HL-60/S4 treated with phorbol 12-myristate 13-acetate at 8.2 ng/mL for 4 days and 3 days (cell line): ENCODE measurements around the gene ARHGAP22.

ENCODE experiments used
- in situ Hi-C: fragments of 300-500 bp; cut with MboI; formaldehyde crosslinking; loops from 2 replicates; pipeline ENCODE4 v1.15.0; 2022; ENCODE audit warnings: low sequenced_read_pairs

Gene ARHGAP22

DNA sequence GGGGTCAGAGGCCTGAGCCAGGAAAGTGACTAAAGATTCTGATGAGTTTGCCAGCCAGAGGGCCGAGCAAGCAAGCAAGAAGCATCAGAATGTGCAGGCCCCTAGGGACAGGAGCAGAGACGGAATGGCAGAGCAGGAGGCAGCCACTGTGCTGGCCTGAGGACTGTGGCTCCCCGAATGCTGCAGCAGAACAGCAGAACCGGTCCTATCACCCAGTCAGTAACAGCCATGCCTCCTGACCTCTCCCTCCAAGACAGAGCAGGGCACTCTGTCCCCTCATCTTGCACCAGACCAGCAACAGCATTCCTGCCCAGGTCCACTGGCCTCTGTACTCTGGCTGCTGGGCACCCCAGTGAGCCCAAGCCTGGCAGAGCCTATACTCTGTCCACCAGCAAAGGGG lies 85.9 kb downstream of the ARHGAP22 start:
- in situ Hi-C loops, result loop anchor here (25.0 kb wide), 1 partner anchor 157 kb away; no protein-coding TSS in a partner anchor

DNA sequence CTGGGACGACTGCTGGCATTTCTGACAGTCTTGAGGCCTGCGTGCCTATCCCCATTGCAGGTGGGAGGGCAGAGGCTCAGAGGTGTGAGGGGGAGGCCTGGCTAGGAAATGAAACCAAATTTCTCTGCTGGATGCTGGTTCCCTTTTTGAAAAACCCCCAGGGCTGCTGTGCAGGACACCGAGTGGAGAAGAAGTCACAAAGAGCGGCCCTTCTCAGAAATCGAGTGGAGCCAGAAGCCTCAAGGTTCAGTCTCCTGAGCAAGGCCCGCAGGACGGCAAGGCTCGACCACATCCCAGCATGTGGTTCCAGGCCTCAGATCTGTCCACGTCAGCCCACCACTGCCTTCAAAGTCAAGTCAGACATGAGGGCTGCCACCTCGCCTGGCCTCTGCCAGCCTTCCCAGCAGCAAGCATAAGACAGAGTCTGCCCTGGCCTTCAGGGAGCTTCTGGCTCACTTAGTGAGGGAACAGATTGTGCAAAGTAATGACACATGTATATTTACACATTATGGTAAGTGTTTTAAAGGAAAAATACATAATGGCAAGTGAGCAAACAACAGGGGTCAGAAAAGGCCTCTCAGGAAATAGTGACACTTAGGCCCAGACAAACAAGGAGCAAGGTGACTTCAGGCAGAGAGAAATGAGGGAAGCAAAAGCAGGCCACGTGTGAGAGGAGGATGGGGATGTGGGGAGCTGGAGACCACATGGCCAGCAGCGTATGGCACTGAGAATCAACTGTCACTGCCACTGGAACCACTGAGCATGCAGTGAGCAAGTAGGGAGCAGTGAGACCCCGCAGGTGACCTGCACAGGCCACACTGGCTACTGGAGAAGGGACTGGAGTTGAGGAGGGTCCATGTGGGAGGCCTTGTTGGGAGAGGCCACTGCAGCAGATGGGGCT lies 86.7 kb downstream of the ARHGAP22 start:
- in situ Hi-C loops, result loop anchor here (25.0 kb wide), 1 partner anchor 156 kb away; no protein-coding TSS in a partner anchor

DNA sequence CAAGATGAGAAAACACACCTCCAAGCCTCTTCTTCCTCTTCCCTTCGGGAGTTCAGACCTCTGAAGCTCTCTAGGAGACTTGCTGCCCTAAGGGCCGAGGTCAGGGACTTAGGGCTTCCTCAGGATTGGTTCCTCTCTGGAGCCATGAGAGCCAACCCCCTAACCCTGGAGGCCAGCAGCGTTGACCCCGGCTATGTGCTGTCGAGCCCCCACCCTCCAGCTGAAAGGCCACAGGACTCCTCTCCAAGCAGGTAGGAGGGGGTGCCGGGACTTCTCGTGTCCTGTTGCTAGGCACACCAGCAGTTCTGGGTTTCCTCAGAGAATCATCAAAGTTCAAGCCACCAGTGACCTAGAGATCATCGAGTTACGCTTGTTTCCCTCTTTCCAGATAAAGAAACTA lies 87.4 kb downstream of the ARHGAP22 start:
- in situ Hi-C loops, result loop anchor here (25.0 kb wide), 1 partner anchor 155 kb away; no protein-coding TSS in a partner anchor

DNA sequence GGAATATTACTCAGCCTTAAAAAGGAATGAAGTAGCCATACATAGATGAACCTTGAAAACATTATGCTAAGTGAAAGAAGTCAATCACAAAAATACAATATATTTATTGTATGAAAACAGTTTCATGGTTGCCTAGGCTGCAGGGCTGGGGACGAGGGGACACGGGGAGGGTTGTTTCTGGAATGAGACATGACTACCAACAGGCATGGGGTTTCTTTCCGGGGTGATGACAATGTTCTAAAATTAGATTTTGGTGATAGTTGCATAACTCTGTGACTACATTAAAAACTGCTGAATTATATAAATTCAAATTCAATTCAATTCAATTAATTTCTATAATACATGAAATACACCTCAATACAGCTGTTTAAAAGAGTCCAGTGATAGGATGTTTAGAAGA lies 88.0 kb downstream of the ARHGAP22 start:
- in situ Hi-C loops, result loop anchor here (25.0 kb wide), 1 partner anchor 155 kb away; no protein-coding TSS in a partner anchor

DNA sequence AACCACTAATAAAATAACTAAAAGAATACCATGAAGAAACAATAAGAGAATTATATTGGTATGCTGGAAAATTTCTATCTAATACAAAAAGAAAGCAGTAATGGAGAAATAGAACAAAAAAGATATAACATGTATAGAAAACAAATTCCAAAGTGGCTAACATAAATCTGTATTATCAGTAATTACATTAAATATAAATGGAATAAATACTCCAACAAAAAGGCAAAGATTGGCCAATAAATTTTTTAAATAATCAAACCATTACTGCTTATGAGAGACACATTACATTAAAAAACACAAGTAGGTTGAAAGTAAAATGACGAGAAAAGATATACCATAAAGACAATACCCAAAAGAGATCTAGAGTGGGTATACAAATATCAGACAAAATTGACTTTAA lies 90.0 kb downstream of the ARHGAP22 start:
- in situ Hi-C loops, result loop anchor here (25.0 kb wide), 1 partner anchor 153 kb away; no protein-coding TSS in a partner anchor

DNA sequence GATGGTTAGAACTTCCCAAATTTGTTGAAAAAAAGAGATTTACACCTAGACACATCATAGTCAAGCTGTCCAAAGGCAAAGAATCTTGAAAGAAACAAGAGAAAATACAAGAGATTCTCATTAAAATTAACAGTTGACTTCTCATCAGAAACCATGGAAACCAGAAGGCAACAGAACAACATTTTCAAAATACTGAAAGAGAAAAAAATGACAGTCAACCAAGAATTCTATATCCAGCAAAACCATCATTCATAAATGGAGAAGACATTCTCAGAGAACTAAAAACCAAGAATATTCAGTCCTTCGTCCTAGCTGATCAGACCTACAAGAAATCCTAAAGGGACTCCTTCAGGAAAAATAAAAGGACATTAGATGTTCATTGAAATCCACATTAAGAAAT lies 90.6 kb downstream of the ARHGAP22 start:
- in situ Hi-C loops, result loop anchor here (25.0 kb wide), 1 partner anchor 152 kb away; no protein-coding TSS in a partner anchor

DNA sequence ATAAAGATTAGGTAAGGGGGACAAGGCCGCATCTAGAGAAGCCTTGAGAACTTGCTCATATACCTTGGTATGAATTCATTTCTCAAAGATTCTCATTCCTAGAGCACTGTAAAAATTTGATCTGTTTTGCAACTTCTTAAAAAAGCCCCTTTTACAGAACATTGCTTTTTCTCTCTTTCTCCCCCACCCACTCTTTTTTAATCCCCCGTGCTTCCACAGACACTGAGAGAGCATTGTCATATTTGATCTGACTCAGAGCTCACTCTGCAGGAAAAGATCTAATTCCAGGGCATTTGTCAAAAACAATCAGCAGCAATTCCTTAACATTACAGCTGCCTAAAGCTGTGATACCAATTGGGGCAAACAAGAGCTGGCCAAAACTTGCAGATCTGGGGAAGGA lies 92.0 kb downstream of the ARHGAP22 start:
- in situ Hi-C loops, result loop anchor here (25.0 kb wide), 1 partner anchor 151 kb away; no protein-coding TSS in a partner anchor

DNA sequence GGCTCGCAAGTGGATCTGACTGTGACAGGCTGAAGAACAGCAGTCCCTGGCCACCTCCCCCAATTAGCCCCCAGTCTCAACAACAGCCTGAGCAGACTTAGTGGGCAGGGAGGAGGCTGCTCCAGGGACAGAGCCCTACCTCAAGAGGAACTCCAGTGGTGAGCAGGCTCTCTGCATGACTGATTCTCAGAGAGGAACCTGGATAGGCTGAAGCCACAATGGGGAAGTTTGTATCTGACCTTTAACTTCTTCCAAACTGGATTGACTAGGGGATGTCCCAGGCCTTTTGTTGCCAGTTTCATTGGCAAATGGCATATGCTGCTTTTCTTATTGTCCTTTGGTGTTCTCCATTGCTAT lies 93.0 kb downstream of the ARHGAP22 start:
- in situ Hi-C loops, result loop anchor here (25.0 kb wide), 1 partner anchor 150 kb away; no protein-coding TSS in a partner anchor

DNA sequence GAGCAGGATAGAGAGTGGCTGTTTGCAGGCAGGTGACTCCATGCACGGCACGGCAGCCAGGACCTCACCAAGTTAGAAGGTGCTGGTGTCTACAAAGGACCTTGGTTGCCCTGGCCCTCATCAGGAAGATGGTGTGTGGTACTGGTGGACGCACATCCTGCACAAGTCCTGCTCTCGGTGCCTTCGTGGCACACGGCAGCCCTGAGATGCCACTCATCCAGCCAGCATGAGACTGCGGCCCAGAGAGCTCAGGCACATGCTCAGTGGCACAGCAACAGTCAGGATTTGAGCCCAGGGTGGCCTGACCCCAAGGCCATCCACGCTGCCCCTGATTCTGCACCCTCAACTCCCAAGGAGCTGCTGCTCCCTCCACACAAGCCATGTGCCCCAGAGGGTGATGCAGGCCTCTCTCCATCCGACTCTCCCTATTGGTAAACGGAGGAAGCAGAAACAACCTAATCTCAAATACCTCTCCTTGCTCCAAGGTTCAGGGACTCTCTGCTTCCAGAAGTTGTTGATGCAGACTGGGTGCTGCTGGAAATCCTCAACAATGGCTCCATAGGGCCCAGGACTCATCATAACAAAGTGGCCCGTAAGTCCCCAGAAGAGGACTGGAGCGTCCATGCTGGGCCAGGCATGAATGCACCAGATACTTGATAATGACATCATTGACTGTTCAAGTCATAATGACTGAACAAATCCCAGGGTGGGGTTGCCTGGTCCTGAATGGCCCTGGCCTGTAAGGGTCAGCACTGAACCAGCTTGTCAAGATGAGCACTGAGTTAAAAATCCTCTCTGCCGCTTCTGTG lies 93.6 kb downstream of the ARHGAP22 start:
- in situ Hi-C loops, result loop anchor here (25.0 kb wide), 1 partner anchor 149 kb away; no protein-coding TSS in a partner anchor

DNA sequence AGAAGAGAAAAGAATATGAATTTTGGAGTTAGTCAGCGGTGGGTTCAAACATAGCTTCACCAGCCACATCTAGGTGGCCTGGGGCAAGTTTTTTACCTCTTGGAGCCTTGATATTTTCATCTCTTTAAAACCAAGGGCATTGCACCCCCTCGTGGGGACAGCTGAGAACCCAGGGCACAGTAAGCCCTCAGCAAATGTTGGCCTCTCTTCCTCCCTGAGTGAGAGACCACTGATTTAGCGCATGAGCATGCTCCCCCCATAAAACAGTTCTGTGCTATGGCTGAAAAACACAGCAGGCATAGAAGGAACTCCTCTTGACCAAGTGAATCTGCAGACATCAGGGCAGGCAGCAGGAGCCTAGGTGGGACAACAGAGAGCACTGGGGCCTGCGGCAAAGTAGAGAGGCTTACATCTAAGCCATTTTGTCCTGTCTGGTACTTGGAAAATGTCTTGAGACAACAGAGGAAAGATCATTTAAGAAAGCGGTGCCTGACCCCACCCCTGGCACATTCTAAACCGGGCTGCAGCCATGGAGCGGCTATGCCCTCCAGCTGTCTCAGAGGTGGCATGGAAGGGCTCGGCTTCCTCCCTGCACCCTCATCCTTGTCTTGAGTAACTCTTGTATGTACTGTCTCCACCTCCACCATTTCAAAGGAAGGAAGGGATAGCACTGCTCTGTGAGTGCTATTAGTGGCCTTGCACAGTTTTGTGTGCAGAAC lies 94.7 kb downstream of the ARHGAP22 start:
- in situ Hi-C loops, result loop anchor here (25.0 kb wide), 1 partner anchor 148 kb away; no protein-coding TSS in a partner anchor

DNA sequence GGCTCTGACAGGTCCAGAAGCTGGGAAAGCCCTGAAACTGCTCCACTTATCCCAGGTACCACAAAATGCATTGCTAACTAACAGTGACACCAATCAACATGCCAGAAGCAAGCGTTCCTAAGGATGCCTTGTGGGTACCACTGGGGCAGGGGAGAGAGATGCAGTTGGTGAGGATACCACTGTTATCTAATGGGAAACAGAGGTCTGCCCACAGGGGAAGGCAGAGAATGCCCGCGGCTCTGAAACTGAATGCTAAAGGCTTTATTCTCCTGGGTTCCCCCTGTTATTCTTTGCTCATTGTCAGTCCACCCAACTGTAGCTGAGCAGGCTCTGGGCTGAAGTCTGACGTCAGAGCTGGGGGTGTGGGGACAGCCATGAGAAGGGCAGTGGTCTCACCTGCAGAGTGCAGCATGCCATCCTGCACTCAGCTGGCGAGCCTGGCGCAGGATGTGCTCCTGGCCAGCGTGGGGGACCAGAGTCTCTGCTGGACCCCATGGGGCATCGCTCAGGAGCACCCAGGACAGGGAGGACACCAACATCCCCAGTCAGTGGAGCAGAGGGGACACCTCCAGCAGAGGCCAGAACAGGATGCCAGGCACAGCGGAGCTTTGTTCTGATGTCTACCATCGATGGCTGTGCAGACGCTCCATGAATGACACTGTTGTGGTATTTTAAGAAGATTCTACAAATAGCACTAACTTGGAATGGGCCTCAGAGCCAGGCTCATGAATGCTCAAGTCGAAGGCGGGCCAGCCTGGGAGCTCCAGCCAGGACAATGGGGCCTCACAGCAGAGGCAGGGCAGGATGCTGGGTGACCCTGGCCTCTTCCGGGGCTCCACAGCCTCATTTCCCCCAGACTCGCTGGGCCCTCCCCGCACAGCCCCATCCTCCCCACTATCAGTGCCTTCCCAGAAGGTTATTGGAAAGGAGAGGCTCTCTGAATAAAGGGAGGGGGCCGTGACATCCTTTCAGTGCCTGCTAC lies 95.8 kb downstream of the ARHGAP22 start:
- in situ Hi-C loops, result loop anchor here (25.0 kb wide), 1 partner anchor 147 kb away; no protein-coding TSS in a partner anchor

DNA sequence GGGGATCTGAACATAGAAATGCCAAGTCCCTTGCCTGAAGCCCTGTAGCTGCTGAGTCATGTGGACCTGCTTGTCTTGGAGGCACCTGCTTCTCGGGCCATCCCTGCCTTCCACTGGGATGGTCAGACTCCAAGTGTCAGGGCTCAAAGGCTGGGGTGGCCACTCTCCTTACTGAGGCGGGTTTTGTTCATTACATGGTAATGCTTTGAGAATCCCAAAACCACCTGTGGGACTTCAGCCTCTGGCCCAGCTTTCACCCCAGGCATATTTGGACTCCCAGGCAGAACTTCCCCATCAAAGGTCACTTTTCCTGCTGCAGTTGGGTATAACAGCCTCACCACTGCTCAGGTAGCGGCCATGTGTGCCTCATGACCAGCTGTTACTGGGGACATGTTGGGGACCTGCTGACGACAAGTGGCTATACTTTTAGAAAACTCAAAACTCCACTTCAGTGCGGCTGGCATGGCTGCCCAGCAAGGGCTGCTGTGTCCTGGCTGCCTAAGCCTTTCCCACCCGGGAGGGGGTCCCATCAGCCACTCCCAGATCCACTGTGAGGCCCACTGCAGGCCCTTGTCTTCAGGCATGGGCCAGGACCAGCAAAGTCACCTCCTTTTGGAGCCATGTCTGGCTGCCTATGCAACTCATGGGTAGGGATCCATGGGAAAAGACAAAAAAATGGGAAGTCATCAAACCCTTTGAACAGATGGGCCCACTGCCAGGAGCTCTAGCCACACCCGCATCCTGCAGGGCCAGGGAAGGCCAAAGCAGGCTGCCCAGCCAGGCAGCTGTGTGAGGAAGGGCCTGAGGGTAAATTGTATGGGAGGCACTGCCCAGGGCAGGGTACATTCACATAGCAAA lies 96.7 kb downstream of the ARHGAP22 start:
- in situ Hi-C loops, result loop anchor here (25.0 kb wide), 1 partner anchor 146 kb away; no protein-coding TSS in a partner anchor

DNA sequence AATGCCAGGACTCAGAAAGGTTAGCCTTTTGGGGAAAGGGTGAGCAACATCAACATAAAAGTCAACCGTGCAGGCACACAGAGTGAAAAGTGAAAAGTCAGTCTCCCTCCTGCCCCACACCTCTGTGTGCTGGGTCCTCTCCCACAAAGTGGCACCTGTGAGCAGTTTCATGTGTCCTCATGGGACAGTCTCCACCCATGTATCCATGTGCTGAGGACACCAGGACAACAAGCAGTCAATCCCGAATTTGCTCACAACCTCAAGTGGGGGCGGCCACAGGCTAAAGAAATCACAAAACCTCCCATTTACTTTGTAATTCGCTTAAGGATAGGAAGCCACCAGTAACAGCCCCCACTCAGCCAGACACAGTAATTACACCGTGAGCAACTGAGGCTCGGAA lies 97.4 kb downstream of the ARHGAP22 start:
- in situ Hi-C loops, result loop anchor here (25.0 kb wide), 1 partner anchor 145 kb away; no protein-coding TSS in a partner anchor

DNA sequence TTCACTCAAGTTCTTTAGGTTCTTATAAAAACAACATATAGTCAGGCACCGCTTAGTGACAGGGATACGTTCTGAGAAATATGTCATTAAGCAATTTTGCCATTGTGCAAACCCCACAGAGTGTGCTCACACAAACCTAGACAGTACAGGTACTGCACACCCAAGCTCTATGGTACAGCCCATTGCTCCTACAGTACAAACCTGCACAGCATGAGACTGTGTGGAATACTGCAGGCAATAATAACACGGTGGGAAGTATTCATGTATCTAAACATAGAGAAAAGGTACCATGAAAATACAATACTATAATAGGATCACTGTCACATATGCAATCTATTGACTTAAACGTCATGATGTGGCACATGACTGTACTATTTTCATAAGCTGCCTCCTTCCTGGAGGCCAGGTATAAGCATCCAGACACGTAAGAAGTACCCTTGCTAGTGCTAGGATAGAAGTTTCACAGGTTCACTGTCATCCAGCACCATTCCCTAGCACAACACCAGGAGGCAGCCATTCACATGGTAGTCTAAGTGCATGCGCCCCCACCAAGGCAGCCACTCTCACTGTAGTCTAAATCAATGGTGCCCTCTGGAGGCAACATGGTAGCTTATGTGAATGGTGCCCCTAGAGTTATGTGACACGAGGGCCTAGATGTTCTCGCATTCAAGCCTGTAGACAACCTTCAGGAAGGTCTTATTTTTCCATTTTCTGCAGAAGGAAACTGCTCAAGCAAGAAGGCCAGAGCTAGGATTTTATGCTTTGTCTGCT lies 98.5 kb downstream of the ARHGAP22 start:
- in situ Hi-C loops, result loop anchor here (25.0 kb wide), 1 partner anchor 144 kb away; no protein-coding TSS in a partner anchor

DNA sequence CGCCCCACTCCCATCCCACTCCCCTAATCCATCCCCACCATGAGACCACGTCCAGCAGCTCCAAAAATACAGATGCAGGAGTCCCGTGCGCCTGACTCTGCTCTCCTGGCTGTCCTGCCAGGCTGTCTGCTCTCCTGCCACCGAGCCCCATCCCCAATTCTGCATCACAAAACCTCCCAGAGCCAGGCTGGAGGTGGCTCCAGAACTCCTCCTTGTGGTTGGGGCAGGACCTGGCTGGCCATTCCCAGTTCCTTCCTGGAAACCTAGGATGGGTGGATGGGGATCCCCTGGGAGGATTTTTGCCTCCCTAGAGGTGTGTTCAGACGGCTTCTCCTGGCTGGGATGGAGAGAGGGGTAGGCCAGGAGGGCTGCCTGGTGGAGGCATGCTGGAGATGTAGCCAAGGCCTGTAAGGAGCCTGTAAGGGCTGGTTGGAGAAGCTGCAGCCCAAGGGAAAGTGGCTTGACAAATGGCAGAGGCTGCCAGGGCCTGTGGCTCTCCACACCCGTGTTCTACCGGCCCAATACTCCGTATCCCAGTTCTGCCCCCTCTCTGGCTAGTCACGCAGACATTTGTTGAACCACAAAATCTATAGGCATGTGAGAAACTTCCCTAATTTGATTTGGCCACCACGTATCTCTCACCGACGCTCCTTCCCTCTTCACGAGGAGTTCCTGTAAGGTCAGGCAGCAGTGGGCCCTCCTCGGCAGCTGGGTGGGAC lies 99.3 kb downstream of the ARHGAP22 start:
- in situ Hi-C loops, result loop anchor here (25.0 kb wide), 1 partner anchor 143 kb away; no protein-coding TSS in a partner anchor

DNA sequence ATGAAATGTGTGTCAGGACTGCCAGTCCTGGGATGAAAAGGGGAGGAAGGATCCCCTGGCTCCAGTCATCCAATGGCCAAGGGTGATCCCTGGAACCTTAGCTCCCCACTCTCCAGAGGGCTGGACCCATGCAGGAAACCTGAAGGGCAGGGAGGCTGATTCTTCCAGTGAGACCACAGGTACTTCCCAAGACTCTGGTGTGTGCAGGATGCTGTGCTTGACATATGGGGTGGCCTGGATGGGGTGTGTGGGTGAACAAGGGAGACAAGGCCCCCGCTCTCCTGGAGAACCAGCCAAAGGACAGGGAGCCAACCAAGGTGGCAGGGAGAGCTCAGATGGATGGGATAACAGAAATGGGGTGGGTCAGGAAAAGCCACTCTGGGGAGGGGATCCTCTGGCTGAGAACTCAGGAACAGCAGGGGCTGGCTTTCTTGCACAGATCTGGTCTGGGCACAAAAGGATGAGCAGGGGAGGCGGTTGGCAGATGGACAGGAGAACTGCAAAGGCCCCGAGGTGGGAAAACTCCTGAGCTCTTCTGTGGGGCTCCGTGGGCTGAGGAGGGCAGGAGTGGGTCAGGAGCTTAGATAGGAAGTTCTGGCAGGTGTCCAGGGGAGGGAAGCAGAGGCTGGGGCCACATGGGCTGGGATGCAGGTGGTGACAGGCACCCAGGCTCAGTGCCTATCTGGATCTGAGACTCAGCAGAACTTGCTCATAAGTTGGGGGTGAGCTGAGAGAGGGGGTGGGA lies 100.6 kb downstream of the ARHGAP22 start:
- in situ Hi-C loops, result loop anchor here (25.0 kb wide), 1 partner anchor 142 kb away; no protein-coding TSS in a partner anchor
